ENCODE measurements around the gene HAAO.

DNA sequence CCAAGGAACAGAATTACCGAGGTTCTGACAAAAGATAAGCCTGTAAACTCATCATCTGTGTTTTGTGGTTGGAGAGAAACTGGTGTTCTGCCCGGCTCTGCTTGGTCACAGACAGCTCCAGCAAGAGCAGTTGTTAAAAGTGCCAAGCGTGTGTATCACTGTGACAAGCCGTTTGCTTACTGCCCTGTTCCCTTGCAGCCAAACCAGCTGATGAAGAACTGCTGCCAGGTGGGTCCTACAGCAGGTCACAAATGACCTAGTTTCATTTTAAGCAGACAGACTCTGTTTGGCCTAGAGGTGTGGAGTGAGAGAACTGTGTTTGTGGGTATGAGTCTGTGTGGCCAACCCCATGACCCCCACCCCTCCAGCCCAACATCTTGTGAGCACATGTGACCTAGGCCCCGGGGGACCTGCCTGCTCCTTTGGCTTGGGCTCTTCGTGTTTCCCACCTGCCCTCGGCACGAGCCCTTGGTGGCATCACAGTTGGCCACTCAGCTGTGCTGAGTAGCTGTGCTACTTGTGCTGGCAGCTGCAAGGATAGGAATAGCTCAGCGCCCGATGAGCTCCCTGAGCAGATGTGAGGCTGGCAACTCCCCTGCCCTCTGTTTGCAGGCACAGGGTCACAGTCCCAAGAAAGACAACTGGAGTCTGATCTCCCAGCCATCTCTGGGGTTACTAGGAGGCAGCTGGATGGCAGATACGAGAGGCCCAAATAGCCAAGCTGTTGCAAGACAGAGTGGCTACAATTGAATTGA is 38.2 kb downstream of the HAAO start:
- TF ChIP-seq CTCF (IDR thresholded peaks at IDR 0.05), result no peak
- TF ChIP-seq POLR2A (IDR thresholded peaks at IDR 0.05), result no peak
- TF ChIP-seq POLR2AphosphoS5 (IDR thresholded peaks at IDR 0.05), result no peak
- no peak for TF ChIP-seq EP300 (IDR thresholded peaks at IDR 0.05)
